HG02943 (cell line): Measurements from ENCODE around the gene ADGRB3.
"Not testable (repeated sequence)": the region's sequence is repeated elsewhere in the genome, so short reads cannot be mapped to it uniquely, and the experiment has no call there.

ENCODE experiments used
- ATAC-seq: cut with Tn5 transposase; IDR thresholded peaks from one replicate; pipeline ENCODE4 v1.9.1; 2021; ENCODE audit warnings: mild to moderate bottlenecking, low read depth, moderate library complexity; ENCODE audit not compliant: unreplicated experiment

ADGRB3 gene

DNA sequence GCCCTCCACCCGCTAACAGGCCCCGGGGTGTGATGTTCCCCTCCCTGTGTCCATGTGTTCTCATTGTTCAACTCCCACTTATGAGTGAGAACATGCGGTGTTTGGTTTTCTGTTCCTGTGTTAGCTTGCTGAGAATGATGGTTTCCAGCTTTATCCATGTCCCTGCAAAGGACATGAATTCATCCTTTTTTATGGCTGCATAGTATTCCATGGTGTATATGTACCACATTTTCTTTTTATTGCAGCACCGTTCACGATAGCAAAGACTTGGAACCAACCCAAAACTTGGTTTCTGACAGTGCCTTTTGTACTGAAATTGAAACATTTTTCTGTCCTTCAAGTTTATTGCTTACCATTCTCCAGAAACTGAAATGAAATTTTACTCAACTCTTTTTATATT is 653.1 kb downstream of the ADGRB3 start:
- not testable (repeated sequence) for ATAC-seq

DNA sequence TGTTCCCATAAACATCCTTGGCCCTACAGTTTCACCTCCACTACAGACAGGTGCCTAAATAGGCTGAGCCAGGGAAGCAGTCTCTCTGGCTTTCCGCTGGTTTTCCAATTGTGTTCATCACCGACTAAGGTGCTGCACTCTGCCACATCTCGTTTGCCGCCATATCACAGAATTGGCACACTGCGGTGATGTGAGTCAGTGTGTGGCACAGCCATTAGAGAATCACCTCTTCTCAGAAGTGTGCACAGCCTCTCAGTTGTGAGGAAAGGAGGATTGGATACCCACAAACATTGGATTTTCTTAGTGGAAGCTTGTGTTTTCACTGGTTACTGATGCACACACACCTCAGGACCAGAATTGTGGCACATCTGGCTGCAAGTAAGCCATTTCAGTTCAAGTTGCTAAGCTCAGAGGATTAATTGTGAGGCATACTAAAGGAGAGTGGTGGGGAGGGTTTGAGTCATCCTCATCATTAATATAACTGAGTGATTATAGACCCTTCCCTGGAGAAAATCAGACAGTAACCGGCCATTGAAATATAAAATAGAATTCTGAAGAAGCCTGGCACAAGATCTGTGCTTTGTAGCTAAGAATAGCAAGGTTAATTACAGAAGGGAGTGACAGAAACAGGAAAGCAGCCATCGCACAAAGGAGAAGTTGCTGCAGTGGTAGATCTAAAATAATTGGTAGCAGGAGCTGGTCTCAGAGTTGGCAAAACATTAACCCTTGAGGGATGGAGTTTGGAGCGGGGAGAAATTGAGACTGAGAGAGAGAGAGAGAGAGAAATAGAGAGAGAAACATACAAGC is 654.8 kb downstream of the ADGRB3 start:
- ATAC-seq = no peak

DNA sequence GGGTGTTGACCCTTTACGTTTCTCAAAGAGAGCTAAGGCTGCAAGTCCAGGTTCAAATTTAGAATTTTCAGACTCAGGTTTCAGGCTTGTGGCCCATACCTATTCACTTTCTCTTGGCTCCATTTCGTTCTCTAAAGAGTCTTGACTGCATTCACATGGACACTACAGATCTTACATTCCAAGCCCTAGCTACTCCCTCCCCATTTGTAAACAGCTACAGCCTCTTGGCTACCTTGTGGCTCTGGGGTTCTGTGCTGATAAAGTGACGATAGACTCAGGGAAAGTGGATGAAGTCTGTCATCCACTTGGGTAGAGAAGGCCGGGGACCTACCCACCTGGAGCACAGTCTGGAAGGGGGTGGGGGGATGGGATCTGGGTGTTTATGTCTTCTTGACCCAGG is 658.4 kb downstream of the ADGRB3 start:
- no peak for ATAC-seq

DNA sequence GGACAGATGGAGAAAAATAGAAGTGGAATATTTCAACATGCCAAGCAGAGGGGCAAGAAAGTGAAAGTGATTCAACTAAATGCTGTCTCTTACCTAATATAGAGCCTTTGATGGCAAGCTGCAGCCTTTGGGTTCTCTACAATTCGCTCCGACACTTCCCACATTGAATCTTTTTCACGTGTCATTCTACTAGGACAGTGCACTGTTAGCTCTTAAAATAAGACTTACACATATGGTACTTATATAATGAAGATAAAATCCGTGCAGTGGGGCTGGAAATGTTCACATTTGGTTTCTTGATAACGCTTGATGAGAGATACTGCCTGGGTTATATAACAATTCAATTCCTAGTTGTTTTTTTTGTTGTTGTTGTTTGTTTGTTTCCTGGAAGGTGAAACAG is 659.3 kb downstream of the ADGRB3 start:
- no peak for ATAC-seq

DNA sequence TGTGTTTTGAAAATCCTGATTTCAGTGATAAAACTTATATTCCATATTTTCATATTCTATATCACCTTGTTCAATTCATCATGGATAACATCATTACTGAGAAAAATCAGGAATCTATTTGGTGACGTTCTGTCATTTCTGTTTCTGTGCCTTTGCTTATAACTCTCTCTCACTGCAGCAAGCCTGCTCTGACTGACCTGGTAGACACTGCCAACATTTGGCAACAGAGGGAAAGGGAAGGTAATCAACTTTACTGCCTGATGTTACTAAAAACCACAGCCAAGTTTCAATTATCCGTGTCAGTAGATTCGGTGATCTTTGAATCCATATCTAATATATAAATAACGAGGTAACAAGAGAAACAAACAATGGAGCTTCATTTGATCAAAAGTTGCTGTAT is 659.8 kb downstream of the ADGRB3 start:
- ATAC-seq = no peak

DNA sequence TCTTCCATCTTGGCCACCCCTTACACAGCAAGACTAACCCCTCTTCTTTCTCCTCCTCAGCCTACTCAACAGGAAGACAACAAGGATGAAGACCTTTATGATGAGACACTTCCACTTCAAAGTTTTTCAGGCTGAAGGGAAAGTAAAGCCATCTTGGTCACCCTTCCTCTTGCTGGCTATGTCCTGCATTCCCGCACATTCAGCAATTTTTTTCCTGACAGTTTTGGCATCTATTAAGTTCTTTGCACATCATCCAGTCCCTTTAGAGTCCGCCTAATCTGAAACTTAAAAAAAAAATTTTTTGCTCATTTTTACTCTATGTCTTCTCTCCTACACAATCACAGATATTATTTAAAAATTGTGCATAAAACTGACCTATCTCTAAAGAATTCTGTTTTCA is 668.3 kb downstream of the ADGRB3 start:
- no peak for ATAC-seq

DNA sequence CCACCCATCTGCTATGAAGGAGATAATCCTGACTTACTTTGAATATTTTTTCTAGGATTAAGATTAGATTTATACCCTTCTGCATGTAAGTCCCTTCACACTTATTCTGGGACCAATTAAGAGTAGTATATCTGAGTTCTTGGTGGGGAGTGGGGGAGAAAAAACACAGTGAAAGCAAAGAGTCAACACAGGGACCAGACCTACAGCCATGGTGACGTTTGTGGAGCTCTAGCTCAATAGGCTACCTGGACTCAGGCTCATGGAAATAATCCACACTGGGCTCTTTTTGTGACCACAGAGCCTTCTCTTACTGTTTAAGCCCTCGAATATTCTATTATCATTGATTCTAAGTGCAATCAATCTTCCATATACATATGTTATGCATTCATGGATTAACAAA is 670.4 kb downstream of the ADGRB3 start:
- ATAC-seq = no peak

DNA sequence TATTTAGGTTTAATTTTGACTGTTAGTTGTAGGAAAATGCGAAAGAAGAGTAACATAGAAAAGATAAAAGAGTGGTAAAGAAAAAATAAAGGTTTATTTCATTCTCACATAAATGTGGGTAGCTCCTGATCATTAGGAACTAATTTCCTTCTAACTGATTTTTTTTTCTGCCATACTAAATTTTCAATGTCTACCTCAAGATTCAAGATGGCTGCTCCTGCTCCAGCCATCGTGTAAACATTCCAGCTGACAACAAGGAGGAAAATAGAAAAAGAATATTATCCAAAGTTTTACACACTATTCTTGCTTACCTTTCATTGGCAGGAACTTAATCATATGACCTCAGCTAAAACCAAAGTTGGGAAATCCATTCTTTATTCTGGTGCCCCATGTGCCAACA is 673.5 kb downstream of the ADGRB3 start:
- ATAC-seq = no peak

DNA sequence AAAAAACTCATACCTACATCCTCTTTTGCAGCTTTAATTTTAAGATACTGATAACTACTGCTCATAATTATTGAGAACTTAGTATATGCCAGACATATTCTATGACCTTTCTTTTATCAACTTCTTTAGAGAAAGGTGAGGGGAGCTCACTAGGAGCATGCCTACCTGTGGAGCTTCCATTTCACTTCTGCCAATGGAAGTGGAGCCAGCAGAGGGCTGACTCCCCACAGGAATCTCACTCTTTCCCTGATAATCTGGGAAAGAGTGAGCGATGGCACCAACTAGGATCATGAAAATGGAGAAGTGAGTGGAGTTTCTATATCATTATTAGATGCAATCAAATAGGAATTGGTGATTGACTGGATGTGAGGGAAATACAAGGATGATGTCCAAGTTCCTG is 676.8 kb downstream of the ADGRB3 start:
- no peak for ATAC-seq

DNA sequence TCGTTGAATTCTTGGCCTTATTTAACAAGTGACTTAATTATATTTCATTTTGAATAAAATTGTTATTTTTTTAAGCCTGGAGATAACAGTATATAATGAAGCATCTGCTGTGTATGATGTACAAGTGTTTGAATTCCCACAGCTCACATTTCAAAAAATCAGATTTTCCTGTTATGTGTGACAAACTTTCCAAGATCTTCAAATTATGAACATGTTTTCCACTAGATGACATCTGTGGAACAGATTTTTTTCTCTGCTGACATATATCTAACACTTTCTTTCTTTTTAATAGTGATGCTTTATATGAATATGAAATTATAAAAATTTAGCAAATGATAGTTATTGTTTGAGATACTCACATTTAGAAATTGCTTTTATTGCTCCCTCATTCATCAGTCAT is 678.9 kb downstream of the ADGRB3 start:
- ATAC-seq = no peak

DNA sequence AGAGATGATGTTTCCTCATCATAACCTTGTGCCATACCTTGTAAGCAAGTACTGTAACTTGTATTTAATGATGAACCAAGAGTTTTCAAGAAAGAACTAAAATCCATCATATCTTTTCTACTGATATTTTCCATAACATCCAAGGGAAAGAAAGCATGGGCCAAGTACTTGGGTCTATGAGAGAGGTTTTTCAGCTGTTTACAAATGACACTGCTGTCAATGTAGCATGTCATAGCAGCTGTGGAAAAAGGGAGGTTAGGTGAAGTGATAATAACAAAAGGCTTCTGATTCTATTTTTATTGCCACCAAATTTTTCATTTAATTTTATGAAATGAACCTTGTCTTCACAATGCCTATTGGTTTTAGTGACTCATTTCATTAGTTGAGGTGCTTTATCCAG is 679.4 kb downstream of the ADGRB3 start:
- no peak for ATAC-seq

DNA sequence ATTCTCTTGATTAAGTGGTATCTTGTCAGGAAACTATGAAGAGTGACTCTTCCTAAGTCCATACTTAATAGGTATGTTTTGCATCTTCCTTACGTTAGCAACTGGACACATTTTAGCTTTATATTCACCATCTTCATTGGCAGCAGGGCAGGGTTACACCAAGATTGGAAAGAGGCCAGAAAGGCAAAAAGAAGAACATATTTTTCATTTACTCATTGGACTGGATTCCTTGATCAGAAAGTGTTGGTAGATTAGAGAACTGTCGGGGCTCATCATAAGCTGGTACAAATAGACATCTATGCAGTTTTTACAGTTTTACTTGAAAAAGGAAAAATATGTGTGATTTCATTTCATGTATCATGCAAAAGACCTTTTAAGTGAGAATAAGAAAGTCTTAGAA is 696.8 kb downstream of the ADGRB3 start:
- no peak for ATAC-seq

DNA sequence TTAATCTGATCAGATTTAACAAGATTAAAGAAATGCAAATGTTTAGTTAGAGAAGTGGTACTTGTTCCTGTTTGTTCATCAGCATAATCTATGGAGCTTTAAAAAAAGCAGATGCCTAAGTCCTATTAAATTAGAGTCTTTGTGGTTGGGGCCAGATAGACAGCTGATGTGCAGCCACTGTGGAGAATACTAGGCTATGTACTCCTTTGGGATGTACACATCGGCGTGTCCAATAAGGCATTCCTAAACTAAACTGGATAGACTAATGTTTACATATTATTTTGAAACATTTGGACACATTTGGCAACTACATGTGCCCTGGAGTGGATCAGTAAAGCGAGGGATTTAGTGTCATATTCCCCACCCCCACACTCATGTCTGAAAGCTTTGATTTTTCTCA is 702.2 kb downstream of the ADGRB3 start:
- no peak for ATAC-seq

DNA sequence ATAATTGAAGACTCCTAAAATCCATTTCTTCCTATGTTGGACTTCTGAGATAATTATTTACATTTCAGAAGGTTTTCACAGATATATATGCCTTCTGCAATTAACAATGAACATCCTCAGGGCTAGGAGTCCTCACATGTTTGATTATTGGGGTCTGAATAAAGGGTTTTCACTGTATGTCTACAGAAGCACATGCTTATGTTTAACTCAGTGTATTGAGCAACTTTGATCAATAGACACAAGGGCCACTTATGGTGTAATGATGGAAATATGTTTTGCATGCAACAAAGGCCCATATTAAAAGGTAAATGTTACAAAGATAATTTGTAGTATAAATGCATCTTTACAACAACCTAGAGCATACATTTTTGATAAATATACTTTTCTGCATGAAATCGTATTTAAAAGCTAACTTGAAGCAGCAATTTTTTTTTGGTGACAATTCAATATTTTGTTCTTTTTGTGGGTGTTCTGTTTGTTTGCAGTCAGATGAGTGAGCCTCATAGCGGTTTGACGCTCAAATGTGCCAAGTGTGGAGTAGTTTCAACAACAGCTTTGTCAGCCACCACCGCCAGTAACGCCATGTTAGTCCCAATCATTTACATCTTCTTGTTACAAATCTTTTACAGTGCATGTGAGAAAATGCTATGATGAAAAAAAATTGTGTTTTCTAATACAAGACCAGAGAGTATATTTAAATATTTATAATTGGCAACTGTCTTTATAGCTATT is 703.5 kb downstream of the ADGRB3 start:
- ATAC-seq = no peak

DNA sequence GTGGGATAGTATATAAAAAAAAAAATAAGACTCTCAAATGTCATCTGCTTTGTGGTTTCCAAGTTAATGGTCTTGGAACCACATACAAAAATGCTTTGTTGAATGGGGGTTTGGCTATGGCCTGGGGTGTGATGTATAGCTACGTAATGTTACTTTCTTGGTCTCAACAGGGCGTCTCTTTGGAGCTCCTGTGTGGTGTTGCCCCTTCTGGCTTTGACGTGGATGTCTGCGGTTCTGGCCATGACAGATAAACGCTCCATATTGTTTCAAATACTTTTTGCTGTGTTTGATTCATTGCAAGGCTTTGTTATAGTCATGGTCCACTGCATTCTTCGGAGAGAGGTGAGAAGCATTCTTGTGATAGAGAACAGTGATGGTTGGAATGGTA is 704.1 kb downstream of the ADGRB3 start:
- ATAC-seq = no peak

DNA sequence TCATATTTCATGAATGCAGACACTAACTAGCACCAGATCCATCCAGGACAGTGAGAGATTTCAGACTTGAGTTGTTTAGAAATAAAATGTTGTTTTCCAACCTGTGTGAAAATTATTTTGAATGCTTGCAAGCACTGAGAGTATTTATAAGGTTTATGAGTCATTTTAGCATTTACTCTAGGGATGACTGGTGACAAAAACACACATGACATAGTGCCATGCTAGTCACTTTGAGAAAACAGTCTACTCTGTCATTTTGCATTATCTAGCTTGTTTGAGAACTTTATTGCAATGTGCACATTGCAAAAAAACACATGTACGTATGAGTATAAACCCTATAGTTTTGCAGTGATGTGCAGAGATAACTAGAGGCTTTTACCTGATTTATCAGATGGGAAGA is 705.1 kb downstream of the ADGRB3 start:
- ATAC-seq = no peak

DNA sequence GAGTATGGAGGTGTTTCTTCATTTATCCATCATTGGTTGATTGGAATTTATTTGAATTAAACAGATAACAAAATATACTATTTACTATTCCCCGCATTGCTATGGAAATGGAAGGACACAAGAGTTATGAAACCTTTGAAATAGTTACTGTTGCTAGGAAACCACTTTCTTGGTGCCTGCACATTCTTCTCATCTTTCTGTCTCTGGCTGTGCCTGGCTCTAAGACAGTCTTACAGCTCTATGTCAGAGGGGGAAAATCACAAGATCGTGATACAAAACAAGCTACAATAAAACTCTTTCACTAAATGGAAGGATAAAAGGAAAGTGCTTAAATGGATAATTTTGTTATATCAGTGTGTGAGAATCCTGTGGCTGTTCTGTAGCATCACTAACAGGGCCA is 708.8 kb downstream of the ADGRB3 start:
- no peak for ATAC-seq

DNA sequence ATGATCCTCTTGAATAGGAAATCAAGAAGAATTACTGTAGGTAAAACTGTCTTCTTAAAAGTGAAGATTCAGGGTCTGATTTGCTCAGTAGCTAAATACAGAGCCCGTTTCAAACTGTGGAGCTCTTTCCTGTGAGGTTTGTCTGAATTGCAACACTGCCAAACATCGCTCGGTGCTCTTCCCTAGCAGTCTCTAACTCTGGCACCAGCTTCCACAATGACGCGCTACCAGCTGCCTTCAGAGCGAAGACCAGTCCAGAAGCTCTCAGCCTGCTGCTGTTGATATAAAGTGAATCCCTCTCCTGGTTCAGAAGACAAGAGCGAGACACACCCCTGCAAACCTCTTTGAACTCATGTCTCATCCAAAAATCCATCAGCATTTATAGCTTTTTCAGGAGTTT is 714.7 kb downstream of the ADGRB3 start:
- no peak for ATAC-seq

DNA sequence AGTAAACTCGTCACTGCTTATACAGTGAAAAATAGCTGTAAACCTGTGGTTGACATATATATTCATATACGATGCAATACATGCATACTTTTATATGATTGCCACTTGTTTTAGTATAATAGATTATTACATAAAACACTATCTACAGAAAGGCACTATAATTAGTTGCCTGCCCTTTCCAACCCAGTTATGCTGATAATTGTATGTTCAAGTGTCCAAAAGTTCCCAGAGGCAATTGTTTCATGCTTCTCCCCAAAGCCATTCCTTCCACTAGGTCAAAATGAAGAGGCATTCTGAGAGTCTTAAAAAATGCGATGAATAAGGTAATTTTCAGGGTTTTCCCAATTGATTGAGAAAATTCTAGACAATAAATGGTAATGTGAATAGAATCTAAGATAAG is 727.1 kb downstream of the ADGRB3 start:
- ATAC-seq = no peak

DNA sequence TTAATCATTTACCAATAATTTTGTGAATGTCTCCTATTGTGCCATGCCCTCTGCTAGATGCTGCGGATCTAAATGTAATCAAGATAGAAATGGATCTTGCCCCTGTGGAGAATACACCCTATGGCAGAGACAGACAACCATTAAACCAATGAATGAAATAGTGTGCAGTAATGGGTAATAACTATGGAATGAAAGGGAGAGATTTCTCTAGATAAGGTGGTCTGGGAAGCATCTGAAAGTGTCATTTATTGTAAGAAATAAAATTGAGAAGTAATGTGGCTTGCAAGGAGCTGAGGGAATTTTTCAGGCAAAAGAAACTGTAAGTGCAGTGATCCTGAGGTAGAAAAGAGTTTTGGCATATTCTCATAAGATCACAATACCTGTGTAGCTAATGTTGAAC is 731.7 kb downstream of the ADGRB3 start:
- no peak for ATAC-seq

DNA sequence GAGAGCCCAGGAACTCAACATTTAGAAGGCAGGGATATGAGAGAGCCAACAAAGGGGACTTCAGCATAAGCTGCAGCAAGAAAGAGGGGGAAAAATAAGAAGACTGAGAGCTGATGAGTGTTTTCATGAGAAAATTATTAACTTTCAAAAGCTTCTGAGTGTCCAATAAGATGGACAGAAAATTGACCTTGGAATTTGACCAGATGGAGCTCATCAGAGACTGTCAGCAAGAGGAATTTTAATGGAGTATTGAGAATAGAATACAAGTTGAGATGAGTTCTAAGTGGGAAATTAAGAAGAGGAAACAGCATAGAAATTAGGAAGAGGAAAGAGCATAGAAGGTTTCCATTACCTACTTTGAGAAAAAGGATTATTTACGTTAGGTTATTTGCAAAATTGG is 733.5 kb downstream of the ADGRB3 start:
- ATAC-seq = no peak

DNA sequence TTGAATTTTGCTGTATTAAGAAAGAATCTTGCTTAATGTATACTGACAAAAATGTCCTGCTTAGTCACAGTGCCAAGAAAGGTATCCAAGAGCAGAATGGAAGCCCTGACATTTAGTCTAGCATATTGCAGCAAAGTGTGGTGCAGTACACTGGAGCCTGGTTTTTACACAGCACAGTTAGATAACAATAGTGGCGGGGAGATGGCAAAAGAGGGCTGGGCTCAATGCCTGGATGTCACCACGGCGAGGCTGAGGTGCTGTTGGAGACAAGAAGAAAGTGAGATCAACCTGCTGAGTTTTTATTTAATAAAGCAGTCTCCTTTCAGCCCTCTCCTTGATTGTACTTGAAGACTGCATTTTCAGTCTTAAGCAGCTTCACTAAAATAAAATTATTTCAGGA is 735.7 kb downstream of the ADGRB3 start:
- ATAC-seq = no peak
